Keratinocyte (primary cell): ENCODE data around the gene FAM240A. TPM values are rescaled to one million over a fixed set of nuclear protein-coding genes. Genes with fewer than 3 reads are reported as not detected.

Source experiments
- DNase-seq: peaks from one replicate; pipeline ENCODE4 v3.0.0-alpha.2; 2011; ENCODE audit warnings: low read depth, missing footprints, low spot score
- FAIRE-seq: peaks from 2 replicates; lab custom pipeline; 2011; peaks lifted over from hg19 to GRCh38; lab: Jason Lieb, UNC
- H2AFZ ChIP-seq: 2 replicates; pipeline ENCODE4 v1.6.0; 2012; ENCODE audit warnings: low read length, control low read depth, inconsistent platforms; ENCODE audit not compliant: control insufficient read depth
- H3K27ac ChIP-seq: 2 replicates; pipeline ENCODE4 v1.5.1; 2011; ENCODE audit warnings: low read length; ENCODE audit not compliant: control insufficient read depth, insufficient read depth
- H3K27me3 ChIP-seq: 3 replicates; pipeline ENCODE4 v1.6.0; 2011; ENCODE audit warnings: low read length; ENCODE audit not compliant: control insufficient read depth, insufficient read depth; ENCODE audit errors: extremely low read depth
- H3K36me3 ChIP-seq, 2 experiments: 2 replicates in 1 of 2; 3 replicates in 1 of 2; pipeline ENCODE4 v1.5.1; 2011; ENCODE audit warnings: low read length in 2 of 2, mild to moderate bottlenecking in 1 of 2; ENCODE audit not compliant: control insufficient read depth in 2 of 2, insufficient read depth in 2 of 2; ENCODE audit errors: extremely low read depth in 1 of 2
- H3K4me1 ChIP-seq: 3 replicates; pipeline ENCODE4 v1.5.1; 2011; ENCODE audit warnings: low read length; ENCODE audit not compliant: control insufficient read depth, insufficient read depth; ENCODE audit errors: extremely low read depth
- H3K4me2 ChIP-seq: 3 replicates; pipeline ENCODE4 v1.6.0; 2011; ENCODE audit warnings: low read depth, low read length; ENCODE audit not compliant: control insufficient read depth, insufficient read depth; ENCODE audit errors: extremely low read depth
- H3K4me3 ChIP-seq, 3 experiments: fragments of 200-600 bp in 1 of 3; sonication (generic) in 1 of 3; 2 replicates in 2 of 3; 3 replicates in 1 of 3; pipeline ENCODE4 v1.5.1; 2011 to 2016; ENCODE audit warnings: low read length in 3 of 3, mild to moderate bottlenecking in 3 of 3, control low read depth in 2 of 3, inconsistent platforms in 1 of 3, low read depth in 1 of 3, mixed read lengths in 1 of 3, mixed run types in 1 of 3, moderate library complexity in 1 of 3; ENCODE audit not compliant: control insufficient read depth in 2 of 3, insufficient read depth in 2 of 3; ENCODE audit errors: extremely low read depth in 1 of 3
- H3K79me2 ChIP-seq: 2 replicates; pipeline ENCODE4 v1.6.0; 2012; ENCODE audit warnings: low read length; ENCODE audit not compliant: control insufficient read depth, insufficient read depth
- H3K9ac ChIP-seq: 3 replicates; pipeline ENCODE4 v1.6.0; 2011; ENCODE audit warnings: low read length; ENCODE audit not compliant: control insufficient read depth, insufficient read depth; ENCODE audit errors: extremely low read depth
- H3K9me1 ChIP-seq: 3 replicates; pipeline ENCODE4 v1.6.0; 2011; ENCODE audit warnings: low read length; ENCODE audit not compliant: control insufficient read depth, insufficient read depth; ENCODE audit errors: extremely low read depth
- H3K9me3 ChIP-seq: 2 replicates; pipeline ENCODE4 v1.5.1; 2012; ENCODE audit warnings: low read depth, low read length; ENCODE audit not compliant: control insufficient read depth
- H4K20me1 ChIP-seq: 3 replicates; pipeline ENCODE4 v1.6.0; 2011; ENCODE audit warnings: low read length; ENCODE audit not compliant: control insufficient read depth, insufficient read depth; ENCODE audit errors: extremely low read depth
- EZH2 ChIP-seq: IDR thresholded peaks from one replicate; pipeline ENCODE4 v1.6.1; 2012; ENCODE audit warnings: inconsistent platforms, mild to moderate bottlenecking, low read length, moderate library complexity
- dilution Hi-C: fragments of 300-500 bp; cut with MboI; formaldehyde crosslinking; loops from one replicate; pipeline ENCODE4 v1.7.0; 2020; ENCODE audit warnings: low sequenced_read_pairs; ENCODE audit not compliant: extremely low pct_ligation_motif_present
- polyA plus RNA-seq, 5 experiments: library from polyadenylated mRNA; depleted of rRNA in 3 of 5; stranded (reverse) in 3 of 5; stranded (forward) in 1 of 5; unstranded in 1 of 5; fragments of >200 nt; gene quantifications; 1 replicate in 1 of 5; 2 replicates in 3 of 5; 3 replicates in 1 of 5; pipeline versions ENCODE4 v1.2.1 to v1.2.3, GENCODE V29; 2011 to 2012; ENCODE audit warnings: missing spikeins in 2 of 5, low read depth in 1 of 5, low replicate concordance in 1 of 5
- TF ChIP-seq, protein P1 (sequence below), 3 experiments: IDR thresholded peaks in 1 of 3; conservative IDR thresholded peaks in 1 of 3; optimal IDR thresholded peaks in 1 of 3; 2 replicates in 2 of 3; 3 replicates in 1 of 3; pipeline versions ENCODE3 to v1.5.1; 2011; ENCODE audit warnings: low read length in 3 of 3, mild to moderate bottlenecking in 3 of 3, moderate library complexity in 2 of 3, control low read depth in 1 of 3, inconsistent platforms in 1 of 3; ENCODE audit not compliant: insufficient read depth in 2 of 3; ENCODE audit errors: extremely low read depth in 1 of 3

FAM240A gene
- polyA plus RNA-seq, 1 donor (not counting 4 experiments of a cell fraction or from before 2014, with no cell fraction given) = not detected

DNA sequence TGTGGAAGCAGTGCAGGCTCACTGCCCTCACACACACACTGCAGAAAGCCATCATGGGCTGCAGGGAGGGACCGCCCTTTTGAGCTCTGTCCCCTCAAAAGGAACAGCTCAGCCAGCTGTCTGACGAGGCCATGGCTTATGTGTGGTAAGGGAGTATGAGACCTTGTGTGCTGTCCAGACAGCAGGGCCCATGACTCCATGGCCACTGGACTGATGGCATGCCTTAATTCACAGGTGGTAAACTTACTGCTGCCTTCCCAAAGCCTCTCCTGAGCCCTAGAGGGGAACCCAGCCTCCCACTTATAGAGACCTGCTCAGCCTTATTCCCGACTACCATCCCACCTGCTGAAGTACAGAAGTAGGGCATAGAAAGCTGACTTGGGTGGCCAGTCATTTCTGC is 5.6 kb downstream of the FAM240A start:
- no peaks in the 10 kb centered on the region for H4K20me1 ChIP-seq
- no peaks in the 10 kb centered on the region for H3K36me3 ChIP-seq
- FAIRE-seq (no peak), DNase-seq (no peak)
- no peaks in the 10 kb centered on the region for H3K9me3 ChIP-seq
- no peaks in the 10 kb centered on the region for H3K4me1 ChIP-seq
- H3K4me2 ChIP-seq = no peak overlapping the region
- H3K27ac ChIP-seq = no peak overlapping the region
- H3K27me3 ChIP-seq = peaks cover 17% of the 10 kb centered on the region
- no peaks in the 10 kb centered on the region for H3K79me2 ChIP-seq
- H2AFZ ChIP-seq = no peak overlapping the region
- H3K9ac ChIP-seq = no peak overlapping the region
- no peak overlapping the region for H3K4me3 ChIP-seq
- dilution Hi-C loops = no loop called here
- TF ChIP-seq, protein P1, sequence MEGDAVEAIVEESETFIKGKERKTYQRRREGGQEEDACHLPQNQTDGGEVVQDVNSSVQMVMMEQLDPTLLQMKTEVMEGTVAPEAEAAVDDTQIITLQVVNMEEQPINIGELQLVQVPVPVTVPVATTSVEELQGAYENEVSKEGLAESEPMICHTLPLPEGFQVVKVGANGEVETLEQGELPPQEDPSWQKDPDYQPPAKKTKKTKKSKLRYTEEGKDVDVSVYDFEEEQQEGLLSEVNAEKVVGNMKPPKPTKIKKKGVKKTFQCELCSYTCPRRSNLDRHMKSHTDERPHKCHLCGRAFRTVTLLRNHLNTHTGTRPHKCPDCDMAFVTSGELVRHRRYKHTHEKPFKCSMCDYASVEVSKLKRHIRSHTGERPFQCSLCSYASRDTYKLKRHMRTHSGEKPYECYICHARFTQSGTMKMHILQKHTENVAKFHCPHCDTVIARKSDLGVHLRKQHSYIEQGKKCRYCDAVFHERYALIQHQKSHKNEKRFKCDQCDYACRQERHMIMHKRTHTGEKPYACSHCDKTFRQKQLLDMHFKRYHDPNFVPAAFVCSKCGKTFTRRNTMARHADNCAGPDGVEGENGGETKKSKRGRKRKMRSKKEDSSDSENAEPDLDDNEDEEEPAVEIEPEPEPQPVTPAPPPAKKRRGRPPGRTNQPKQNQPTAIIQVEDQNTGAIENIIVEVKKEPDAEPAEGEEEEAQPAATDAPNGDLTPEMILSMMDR (optimal IDR thresholded peaks at IDR 0.05 in 1 of 3, IDR thresholded peaks at IDR 0.05 in 1 of 3, conservative IDR thresholded peaks at IDR 0.05 in 1 of 3; ENCODE audit: extremely low read depth in 1 of 3, insufficient read depth in 2 of 3, low read length in 3 of 3) = no peak
- TF ChIP-seq EZH2 = no peak
- H3K9me1 ChIP-seq = no peaks in the 10 kb centered on the region

GRCh38 chr3:46619845-46620778 is 7.8 kb downstream of the FAM240A start:
- no peak for DNase-seq
- H4K20me1 ChIP-seq = no peaks in the 10 kb centered on the region
- dilution Hi-C loops = no loop called here
- H3K4me3 ChIP-seq = no peak overlapping the region
- H2AFZ ChIP-seq = no peak overlapping the region
- no peaks in the 10 kb centered on the region for H3K36me3 ChIP-seq
- FAIRE-seq = no peak
- no peaks in the 10 kb centered on the region for H3K4me1 ChIP-seq
- H3K9me1 ChIP-seq = no peaks in the 10 kb centered on the region
- no peak overlapping the region for H3K27ac ChIP-seq
- no peaks in the 10 kb centered on the region for H3K79me2 ChIP-seq
- no peaks in the 10 kb centered on the region for H3K9me3 ChIP-seq
- TF ChIP-seq, protein P1 (optimal IDR thresholded peaks at IDR 0.05 in 1 of 3, IDR thresholded peaks at IDR 0.05 in 1 of 3, conservative IDR thresholded peaks at IDR 0.05 in 1 of 3; ENCODE audit: extremely low read depth in 1 of 3, insufficient read depth in 2 of 3, low read length in 3 of 3) = no peak
- no peak for TF ChIP-seq EZH2
- no peak overlapping the region for H3K4me2 ChIP-seq
- H3K9ac ChIP-seq = no peak overlapping the region
- H3K27me3 ChIP-seq = peaks cover 15% of the 10 kb centered on the region
